ENCODE data around the gene GATA6. TPM values are rescaled to one million over a fixed set of nuclear protein-coding genes. Genes with fewer than 3 reads are reported as not detected.

GATA6 gene
- total and polyA plus RNA-seq, 2 of the 13 experiments (the other 11 are each of a cell fraction or from before 2014, with no cell fraction given), result 0.84 to 3.2 TPM

DNA sequence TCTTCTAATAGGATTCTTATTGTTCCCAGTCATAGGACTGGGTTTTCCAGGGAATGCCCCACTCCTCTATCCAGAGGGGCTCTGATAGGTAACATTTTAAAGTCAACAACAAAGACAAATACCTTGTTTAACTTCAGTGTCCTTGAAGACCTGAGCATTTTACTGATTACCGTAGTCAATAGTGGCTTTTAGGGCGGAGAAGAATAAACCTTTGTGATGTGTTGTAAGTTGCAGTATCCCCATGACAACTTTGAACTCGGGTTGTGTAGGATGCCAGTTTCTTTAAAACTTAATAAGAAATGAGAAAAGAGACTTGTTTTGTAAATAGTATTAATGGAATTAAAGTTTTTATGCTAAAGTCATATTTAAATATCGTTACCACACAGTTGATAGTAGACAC is 6.0 kb downstream of the GATA6 start (continued):
- TF ChIP-seq MYNN (CRISPR knock-in tag; IDR thresholded peaks at IDR 0.05; ENCODE audit: low read depth) (no peak), GLI4 (CRISPR knock-in tag; IDR thresholded peaks at IDR 0.05; ENCODE audit: borderline replicate concordance) (no peak), ZSCAN31 (CRISPR knock-in tag; IDR thresholded peaks at IDR 0.05; ENCODE audit: low read depth) (no peak), RBAK (CRISPR knock-in tag; IDR thresholded peaks at IDR 0.05) (no peak), HOXA7 (CRISPR knock-in tag; IDR thresholded peaks at IDR 0.05) (no peak), YEATS2 (CRISPR knock-in tag; IDR thresholded peaks at IDR 0.05; ENCODE audit: borderline replicate concordance) (no peak), FOXM1 (CRISPR knock-in tag; IDR thresholded peaks at IDR 0.05) (no peak), ZNF788 (CRISPR knock-in tag; IDR thresholded peaks at IDR 0.05; ENCODE audit: borderline replicate concordance) (no peak), NFYB (CRISPR knock-in tag; IDR thresholded peaks at IDR 0.05) (no peak), SAFB2 (CRISPR knock-in tag; IDR thresholded peaks at IDR 0.05; ENCODE audit: borderline replicate concordance, low read depth) (no peak), ZNF614 (CRISPR knock-in tag; IDR thresholded peaks at IDR 0.05; ENCODE audit: borderline replicate concordance) (0 out of 2 replicates have a peak, but pooled peaks have one; percentile 30), MXD4 (CRISPR knock-in tag; IDR thresholded peaks at IDR 0.05) (no peak), ZNF142 (CRISPR knock-in tag; IDR thresholded peaks at IDR 0.05) (no peak), NR1H2 (CRISPR knock-in tag; IDR thresholded peaks at IDR 0.05; ENCODE audit: borderline replicate concordance, low read depth) (no peak), KLF9 (CRISPR knock-in tag; IDR thresholded peaks at IDR 0.05; ENCODE audit: low read depth) (no peak), CCAR2 (optimal IDR thresholded peaks at IDR 0.05; ENCODE audit: low read depth, low read length) (no peak), ZNF878 (CRISPR knock-in tag; IDR thresholded peaks at IDR 0.05) (no peak), SRSF9 (IDR thresholded peaks at IDR 0.05; ENCODE audit: borderline replicate concordance, insufficient read depth, low read depth, low read length, poor library complexity, severe bottlenecking) (no peak), SP140L (CRISPR knock-in tag; IDR thresholded peaks at IDR 0.05; ENCODE audit: borderline replicate concordance) (no peak), HOXA9 (CRISPR knock-in tag; IDR thresholded peaks at IDR 0.05; ENCODE audit: borderline replicate concordance) (no peak), TP53 (CRISPR knock-in tag; conservative IDR thresholded peaks at IDR 0.05) (no peak)
- TF ChIP-seq, protein P1, sequence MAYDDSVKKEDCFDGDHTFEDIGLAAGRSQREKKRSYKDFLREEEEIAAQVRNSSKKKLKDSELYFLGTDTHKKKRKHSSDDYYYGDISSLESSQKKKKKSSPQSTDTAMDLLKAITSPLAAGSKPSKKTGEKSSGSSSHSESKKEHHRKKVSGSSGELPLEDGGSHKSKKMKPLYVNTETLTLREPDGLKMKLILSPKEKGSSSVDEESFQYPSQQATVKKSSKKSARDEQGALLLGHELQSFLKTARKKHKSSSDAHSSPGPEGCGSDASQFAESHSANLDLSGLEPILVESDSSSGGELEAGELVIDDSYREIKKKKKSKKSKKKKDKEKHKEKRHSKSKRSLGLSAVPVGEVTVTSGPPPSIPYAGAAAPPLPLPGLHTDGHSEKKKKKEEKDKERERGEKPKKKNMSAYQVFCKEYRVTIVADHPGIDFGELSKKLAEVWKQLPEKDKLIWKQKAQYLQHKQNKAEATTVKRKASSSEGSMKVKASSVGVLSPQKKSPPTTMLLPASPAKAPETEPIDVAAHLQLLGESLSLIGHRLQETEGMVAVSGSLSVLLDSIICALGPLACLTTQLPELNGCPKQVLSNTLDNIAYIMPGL (CRISPR knock-in tag; IDR thresholded peaks at IDR 0.05; ENCODE audit: borderline replicate concordance in 1 of 2, low read depth in 1 of 2), result no peak
